H9 (cell line): Measurements from ENCODE around the gene CLN3. TPM values are rescaled to one million over a fixed set of nuclear protein-coding genes. Genes with fewer than 3 reads are reported as not detected.

ENCODE experiments used
- DNase-seq: peaks from one replicate; pipeline ENCODE4 v3.0.0-alpha.2; 2017
- H2AFZ ChIP-seq: one replicate; pipeline ENCODE4 v1.6.1; 2013; ENCODE audit warnings: mild to moderate bottlenecking, low read length, control low read depth, moderate library complexity
- H2AK5ac ChIP-seq: 2 replicates; pipeline ENCODE4 v1.6.1; 2013; ENCODE audit warnings: low read length, control low read depth, mixed read lengths; ENCODE audit not compliant: insufficient read length
- H2BK120ac ChIP-seq: one replicate; pipeline ENCODE4 v1.6.1; 2013; ENCODE audit warnings: low read depth, mild to moderate bottlenecking, low read length, control low read depth, inconsistent platforms; ENCODE audit not compliant: poor library complexity, severe bottlenecking
- H2BK12ac ChIP-seq: 2 replicates; pipeline ENCODE4 v1.6.1; 2013; ENCODE audit warnings: low read length, control low read depth, mixed read lengths, low read depth; ENCODE audit not compliant: insufficient read length
- H2BK15ac ChIP-seq: 2 replicates; pipeline ENCODE4 v1.6.1; 2013; ENCODE audit warnings: low read depth, low read length, control low read depth
- H2BK20ac ChIP-seq: one replicate; pipeline ENCODE4 v1.6.1; 2013; ENCODE audit warnings: low read depth, mild to moderate bottlenecking, low read length, control low read depth, inconsistent platforms; ENCODE audit not compliant: poor library complexity, severe bottlenecking
- H2BK5ac ChIP-seq: 2 replicates; pipeline ENCODE4 v1.6.1; 2013; ENCODE audit warnings: low read length, control low read depth, mixed read lengths; ENCODE audit not compliant: insufficient read length
- H3K14ac ChIP-seq: 2 replicates; pipeline ENCODE4 v1.6.1; 2013; ENCODE audit warnings: low read length, control low read depth; ENCODE audit not compliant: insufficient read depth
- H3K18ac ChIP-seq: 2 replicates; pipeline ENCODE4 v1.6.1; 2013; ENCODE audit warnings: low read depth, mild to moderate bottlenecking, mixed read lengths, low read length, control low read depth; ENCODE audit not compliant: insufficient read length
- H3K23ac ChIP-seq: 2 replicates; pipeline ENCODE4 v1.6.1; 2013; ENCODE audit warnings: low read length, control low read depth, mixed read lengths, low read depth; ENCODE audit not compliant: insufficient read length
- H3K23me2 ChIP-seq: 2 replicates; pipeline ENCODE4 v1.6.1; 2013; ENCODE audit warnings: low read depth, mild to moderate bottlenecking, mixed read lengths, low read length, control low read depth; ENCODE audit not compliant: insufficient read length, poor library complexity, severe bottlenecking
- H3K27ac ChIP-seq: 2 replicates; pipeline ENCODE4 v1.5.1; 2013; ENCODE audit warnings: low read length, control low read depth, mixed read lengths, low read depth; ENCODE audit not compliant: insufficient read length
- H3K27me3 ChIP-seq: 2 replicates; pipeline ENCODE4 v1.6.1; 2013; ENCODE audit warnings: low read length, control low read depth, inconsistent platforms; ENCODE audit not compliant: insufficient read depth
- H3K4ac ChIP-seq: 2 replicates; pipeline ENCODE4 v1.6.1; 2013; ENCODE audit warnings: low read depth, mild to moderate bottlenecking, control low read depth, inconsistent platforms, low read length, moderate library complexity
- H3K4me1 ChIP-seq: 2 replicates; pipeline ENCODE4 v1.6.1; 2013; ENCODE audit warnings: low read length, control low read depth, inconsistent platforms; ENCODE audit not compliant: insufficient read depth
- H3K4me2 ChIP-seq: 2 replicates; pipeline ENCODE4 v1.6.1; 2013; ENCODE audit warnings: low read length, control low read depth, mixed read lengths; ENCODE audit not compliant: insufficient read length, insufficient read depth
- H3K56ac ChIP-seq: 2 replicates; pipeline ENCODE4 v1.6.1; 2013; ENCODE audit warnings: low read depth, mild to moderate bottlenecking, mixed read lengths, low read length, control low read depth; ENCODE audit not compliant: insufficient read length
- H3K79me1 ChIP-seq: 2 replicates; pipeline ENCODE4 v1.6.1; 2013; ENCODE audit warnings: low read depth, mild to moderate bottlenecking, moderate library complexity, low read length, control low read depth, inconsistent platforms; ENCODE audit not compliant: insufficient read depth, poor library complexity, severe bottlenecking
- H3K79me2 ChIP-seq: 2 replicates; pipeline ENCODE4 v1.6.1; 2013; ENCODE audit warnings: low read length, control low read depth, inconsistent platforms; ENCODE audit not compliant: insufficient read depth
- H3K9ac ChIP-seq: 2 replicates; pipeline ENCODE4 v1.6.1; 2013; ENCODE audit warnings: low read length, control low read depth, mixed read lengths; ENCODE audit not compliant: insufficient read length; ENCODE audit errors: extremely low read depth
- H3K9me3 ChIP-seq: one replicate; pipeline ENCODE4 v1.6.1; 2013; ENCODE audit warnings: low read depth, low read length, inconsistent platforms; ENCODE audit not compliant: control insufficient read depth
- H3T11ph ChIP-seq: one replicate; pipeline ENCODE4 v1.6.1; 2013; ENCODE audit warnings: mild to moderate bottlenecking, low read length, control low read depth, inconsistent platforms
- H4K20me1 ChIP-seq: one replicate; pipeline ENCODE4 v1.6.1; 2013; ENCODE audit not compliant: control insufficient read depth, insufficient read length, insufficient read depth
- H4K5ac ChIP-seq: 2 replicates; pipeline ENCODE4 v1.6.1; 2013; ENCODE audit warnings: low read depth, mild to moderate bottlenecking, mixed read lengths, low read length, control low read depth; ENCODE audit not compliant: insufficient read length
- H4K8ac ChIP-seq: replicated peaks from 2 replicates; pipeline ENCODE4 v1.6.1; 2013; ENCODE audit warnings: low read length, control low read depth, mixed read lengths, low read depth; ENCODE audit not compliant: insufficient read length
- H4K91ac ChIP-seq: 2 replicates; pipeline ENCODE4 v1.6.1; 2013; ENCODE audit warnings: low read depth, mild to moderate bottlenecking, moderate library complexity, mixed read lengths, low read length, control low read depth; ENCODE audit not compliant: insufficient read length
- H3K27ac Mint-ChIP-seq, 3 experiments: 2 replicates in 2 of 3; 3 replicates in 1 of 3; pipeline ENCODE4 v1.8.0; 2020 to 2021; ENCODE audit warnings: mixed read lengths in 3 of 3, mild to moderate bottlenecking in 1 of 3, moderate library complexity in 1 of 3
- H3K27me3 Mint-ChIP-seq: 2 replicates; pipeline ENCODE4 v1.8.0; 2021; ENCODE audit warnings: low read depth, mild to moderate bottlenecking, moderate library complexity, mixed read lengths
- H3K36me3 Mint-ChIP-seq, 3 experiments: 2 replicates in 2 of 3; 3 replicates in 1 of 3; pipeline ENCODE4 v1.8.0; 2020 to 2021; ENCODE audit warnings: low read depth in 3 of 3, mixed read lengths in 3 of 3; ENCODE audit not compliant: insufficient read depth in 1 of 3
- H3K4me1 Mint-ChIP-seq, 2 experiments: 2 replicates each; pipeline ENCODE4 v1.8.0; 2020; ENCODE audit warnings: mixed read lengths in 2 of 2
- H3K4me3 Mint-ChIP-seq, 2 experiments: 2 replicates in 1 of 2; 3 replicates in 1 of 2; pipeline ENCODE4 v1.8.0; 2020 to 2021; ENCODE audit warnings: mild to moderate bottlenecking in 2 of 2, mixed read lengths in 2 of 2, moderate library complexity in 1 of 2
- H3K9me3 Mint-ChIP-seq, 2 experiments: 2 replicates in 1 of 2; 3 replicates in 1 of 2; pipeline ENCODE4 v1.8.0; 2020; ENCODE audit warnings: mild to moderate bottlenecking in 2 of 2, mixed read lengths in 2 of 2, moderate library complexity in 1 of 2
- WGBS: extraction: QIAGEN DNeasy Blood & Tissue Kit; methylation state at CpG from one replicate; pipeline ENCODE4 v1.1.7; 2013; ENCODE audit warnings: missing lambda C conversion rate, low lambda C conversion rate, mixed read lengths; ENCODE audit not compliant: insufficient read length; ENCODE audit errors: extremely low coverage; 5-methylcytosine and 5-hydroxymethylcytosine counted together
- total RNA-seq: library from RNA; stranded (reverse); gene quantifications from 2 replicates; pipeline ENCODE4 v1.2.1, GENCODE V29; 2021
- TF ChIP-seq, protein P1 (sequence below): fragments of 200-600 bp; sonication (generic); conservative IDR thresholded peaks from 3 replicates; pipeline ENCODE4 v1.8.0; 2021; ENCODE audit warnings: antibody characterized with exemption, mild to moderate bottlenecking

CLN3 gene
- total RNA-seq, 1 experiment from 2014 or later = 21.4 TPM

DNA sequence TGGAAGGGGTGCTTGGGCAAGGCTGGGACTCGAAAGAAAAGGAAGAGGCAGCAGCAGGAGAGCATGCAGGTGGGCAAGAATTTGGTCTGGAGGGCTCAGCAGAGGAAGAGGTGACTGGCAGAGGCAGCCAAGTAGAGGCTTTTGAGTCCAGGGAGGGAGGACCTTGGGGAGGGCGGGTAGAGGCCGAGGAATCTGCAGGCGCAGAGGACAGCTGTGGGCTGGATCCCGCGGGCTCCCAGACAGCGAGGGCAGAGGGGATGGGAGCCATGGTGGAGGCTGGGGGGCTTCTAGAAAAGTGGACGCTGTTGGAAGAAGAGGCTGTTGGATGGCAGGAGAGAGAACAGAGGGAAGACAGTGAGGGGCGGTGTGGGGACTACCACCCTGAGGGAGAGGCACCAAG lies 5.5 kb upstream of the CLN3 start:
- TF ChIP-seq, protein P1, sequence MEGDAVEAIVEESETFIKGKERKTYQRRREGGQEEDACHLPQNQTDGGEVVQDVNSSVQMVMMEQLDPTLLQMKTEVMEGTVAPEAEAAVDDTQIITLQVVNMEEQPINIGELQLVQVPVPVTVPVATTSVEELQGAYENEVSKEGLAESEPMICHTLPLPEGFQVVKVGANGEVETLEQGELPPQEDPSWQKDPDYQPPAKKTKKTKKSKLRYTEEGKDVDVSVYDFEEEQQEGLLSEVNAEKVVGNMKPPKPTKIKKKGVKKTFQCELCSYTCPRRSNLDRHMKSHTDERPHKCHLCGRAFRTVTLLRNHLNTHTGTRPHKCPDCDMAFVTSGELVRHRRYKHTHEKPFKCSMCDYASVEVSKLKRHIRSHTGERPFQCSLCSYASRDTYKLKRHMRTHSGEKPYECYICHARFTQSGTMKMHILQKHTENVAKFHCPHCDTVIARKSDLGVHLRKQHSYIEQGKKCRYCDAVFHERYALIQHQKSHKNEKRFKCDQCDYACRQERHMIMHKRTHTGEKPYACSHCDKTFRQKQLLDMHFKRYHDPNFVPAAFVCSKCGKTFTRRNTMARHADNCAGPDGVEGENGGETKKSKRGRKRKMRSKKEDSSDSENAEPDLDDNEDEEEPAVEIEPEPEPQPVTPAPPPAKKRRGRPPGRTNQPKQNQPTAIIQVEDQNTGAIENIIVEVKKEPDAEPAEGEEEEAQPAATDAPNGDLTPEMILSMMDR = no peak

More for the DNA sequence above, 5.5 kb upstream of the CLN3 start:
- no peak overlapping the region for H2AK5ac ChIP-seq
- no peak overlapping the region for H4K8ac ChIP-seq
- H4K91ac ChIP-seq = no peak overlapping the region
- H2BK15ac ChIP-seq = no peak overlapping the region
- Mint-ChIP-seq H3K9me3 (no peaks in the 10 kb centered on the region), H3K4me1 (peaks cover under 1 to 2% of the 10 kb centered on the region in 2 experiments; a peak in 1 of 4 replicates), H3K36me3 (no peaks in the 10 kb centered on the region), H3K27ac (0 out of 7 replicates have a peak overlapping the region, but pooled peaks of 1 of the 3 experiments have one; percentile 12), H3K27me3 (peaks cover 23% of the 10 kb centered on the region), H3K4me3 (no peak overlapping the region; a peak in 1 of 5 replicates)
- H3K18ac ChIP-seq = no peak overlapping the region
- no peak overlapping the region for H3K14ac ChIP-seq
- H4K5ac ChIP-seq = no peak overlapping the region
- H3K4me2 ChIP-seq = no peak overlapping the region
- no peak overlapping the region for H3K4ac ChIP-seq
- H4K20me1 ChIP-seq = peaks cover 3% of the 10 kb centered on the region
- no peak overlapping the region for H3T11ph ChIP-seq
- H3K79me1 ChIP-seq = no peaks in the 10 kb centered on the region
- no peaks in the 10 kb centered on the region for H3K79me2 ChIP-seq
- H2BK20ac ChIP-seq = no peak overlapping the region
- H3K9ac ChIP-seq = no peak overlapping the region
- no peak overlapping the region for H3K23ac ChIP-seq
- WGBS = no CpG with 5 or more reads among the region's 9 CpGs
- H3K27ac ChIP-seq = no peak overlapping the region
- no peak overlapping the region for H2BK5ac ChIP-seq
- no peaks in the 10 kb centered on the region for H3K9me3 ChIP-seq
- no peaks in the 10 kb centered on the region for H3K4me1 ChIP-seq
- H3K23me2 ChIP-seq = no peaks in the 10 kb centered on the region
- H2BK120ac ChIP-seq = no peak overlapping the region
- H2AFZ ChIP-seq = no peak overlapping the region
- DNase-seq = no peak
- H3K27me3 ChIP-seq = no peaks in the 10 kb centered on the region
- no peak overlapping the region for H3K56ac ChIP-seq
- no peak overlapping the region for H2BK12ac ChIP-seq
